ENCODE results near the gene PLEKHH1. TPM values are rescaled to one million over a fixed set of nuclear protein-coding genes. Genes with fewer than 3 reads are reported as not detected.

Gene PLEKHH1
- total and polyA plus RNA-seq, 7 donors: 1.1 to 4.5 (median 2.5) TPM

- 74 to 87% (median 85%) methylated on average over 3 of the region's 3 CpGs for WGBS, 3 donors
- ATAC-seq (no peak), DNase-seq (no peak)
- H3K27ac ChIP-seq: no peak overlapping the region
- no peak for TF ChIP-seq CTCF (IDR thresholded peaks at IDR 0.05)
- intact Hi-C loops (cut with DNase I): no loop called here
- no peaks in the 10 kb centered on the region for H3K36me3 ChIP-seq (ENCODE audit: insufficient read depth in 1 of 2, low read depth in 1 of 2)
- H3K27me3 ChIP-seq (ENCODE audit: insufficient read depth in 3 of 3, low read length in 2 of 3): no peaks in the 10 kb centered on the region
- peaks cover 5% of the 10 kb centered on the region for H3K4me1 ChIP-seq
- H3K9me3 ChIP-seq: no peaks in the 10 kb centered on the region
- H3K4me3 ChIP-seq: no peak overlapping the region
Measured at GRCh38 chr14:67551123-67551522, 18.0 kb downstream of the PLEKHH1 start.

GRCh38 chr14:67551940-67552339 is 18.9 kb downstream of the PLEKHH1 start:
- H3K36me3 ChIP-seq (ENCODE audit: insufficient read depth in 1 of 2, low read depth in 1 of 2): no peaks in the 10 kb centered on the region
- H3K27ac ChIP-seq: no peak overlapping the region
- H3K4me3 ChIP-seq: no peak overlapping the region
- H3K4me1 ChIP-seq: peaks cover 7% of the 10 kb centered on the region
- WGBS, 3 donors: 29 to 47% (median 32%) methylated on average over 3 of the region's 3 CpGs
- peak; percentile 84 to 94 (median 90) for ATAC-seq
- no peak for DNase-seq
- intact Hi-C loops (cut with DNase I): no loop called here
- no peaks in the 10 kb centered on the region for H3K27me3 ChIP-seq (ENCODE audit: insufficient read depth in 3 of 3, low read length in 2 of 3)
- TF ChIP-seq CTCF (IDR thresholded peaks at IDR 0.05): no peak
- no peaks in the 10 kb centered on the region for H3K9me3 ChIP-seq

GRCh38 chr14:67553547-67553946 is 20.5 kb downstream of the PLEKHH1 start:
- ATAC-seq (no peak), DNase-seq (no peak)
- H3K4me1 ChIP-seq: peaks cover 21% of the 10 kb centered on the region
- no peak overlapping the region for H3K27ac ChIP-seq
- no peak overlapping the region for H3K4me3 ChIP-seq
- H3K27me3 ChIP-seq (ENCODE audit: insufficient read depth in 3 of 3, low read length in 2 of 3): no peaks in the 10 kb centered on the region
- no peaks in the 10 kb centered on the region for H3K9me3 ChIP-seq
- H3K36me3 ChIP-seq (ENCODE audit: insufficient read depth in 1 of 2, low read depth in 1 of 2): no peaks in the 10 kb centered on the region
- WGBS, 3 donors: 52 to 59% (median 52%) methylated on average over 3 of the region's 3 CpGs
- no peak for TF ChIP-seq CTCF (IDR thresholded peaks at IDR 0.05)
- intact Hi-C loops (cut with DNase I): no loop called here

GRCh38 chr14:67554341-67554740 is 21.3 kb downstream of the PLEKHH1 start:
- DNase-seq: no peak
- no peak for TF ChIP-seq CTCF (IDR thresholded peaks at IDR 0.05)
- 88 to 97% (median 94%) methylated on average over 7 of the region's 7 CpGs for WGBS, 3 donors
- H3K4me1 ChIP-seq: peaks cover 21% of the 10 kb centered on the region
- H3K36me3 ChIP-seq (ENCODE audit: insufficient read depth in 1 of 2, low read depth in 1 of 2): no peaks in the 10 kb centered on the region
- H3K4me3 ChIP-seq: no peak overlapping the region
- intact Hi-C loops (cut with DNase I): no loop called here
- no peaks in the 10 kb centered on the region for H3K9me3 ChIP-seq
- no peaks in the 10 kb centered on the region for H3K27me3 ChIP-seq (ENCODE audit: insufficient read depth in 3 of 3, low read length in 2 of 3)
- H3K27ac ChIP-seq: no peak overlapping the region
- ATAC-seq: no peak

- H3K27ac ChIP-seq: no peak overlapping the region
- no peak overlapping the region for H3K4me3 ChIP-seq
- no peaks in the 10 kb centered on the region for H3K9me3 ChIP-seq
- H3K36me3 ChIP-seq (ENCODE audit: insufficient read depth in 1 of 2, low read depth in 1 of 2): no peaks in the 10 kb centered on the region
- H3K4me1 ChIP-seq: peaks cover 21% of the 10 kb centered on the region
- DNase-seq: no peak
- TF ChIP-seq CTCF (IDR thresholded peaks at IDR 0.05): no peak
- H3K27me3 ChIP-seq (ENCODE audit: insufficient read depth in 3 of 3, low read length in 2 of 3): no peaks in the 10 kb centered on the region
- intact Hi-C loops (cut with DNase I): no loop called here
- ATAC-seq: no peak
- WGBS, 3 donors: 83 to 87% (median 87%) methylated on average over 11 of the region's 11 CpGs
Measured at GRCh38 chr14:67555518-67556090, 22.5 kb downstream of the PLEKHH1 start.
